Adrenal gland (tissue), 12 donors: Measurements from ENCODE around the gene FBXO28. TPM values are rescaled to one million over a fixed set of nuclear protein-coding genes. Genes with fewer than 3 reads are reported as not detected.
A peak's percentile ranks its signal among the peaks of the same experiment; 100 is the strongest.

Experiments used
- DNase-seq, 7 donors: peaks; one replicate each; pipeline ENCODE4 v3.0.0-alpha.2; 2019 to 2020
- H3K27ac ChIP-seq, 5 donors: fragments of 200-600 bp; sonication (generic) in 4 of 5; 1 replicate in 3 of 5; 2 replicates in 2 of 5; pipeline versions ENCODE4 v1.5.1 to v1.8.0; 2016 to 2020; ENCODE audit warnings: mild to moderate bottlenecking in 1 of 5
- H3K27me3 ChIP-seq: fragments of 200-600 bp; 2 replicates; pipeline ENCODE4 v1.8.0; 2021
- H3K36me3 ChIP-seq, 2 donors: fragments of 200-600 bp; replicated peaks in 1 of 2; 1 replicate in 1 of 2; 2 replicates in 1 of 2; pipeline versions ENCODE4 v1.5.1 to v1.8.0; 2018 to 2022
- H3K4me1 ChIP-seq, 2 donors: fragments of 200-600 bp; replicated peaks in 1 of 2; 1 replicate in 1 of 2; 2 replicates in 1 of 2; pipeline versions ENCODE4 v1.5.1 to v1.8.0; 2018 to 2021
- H3K4me3 ChIP-seq, 4 donors: fragments of 200-600 bp; sonication (generic) in 3 of 4; one replicate each; pipeline ENCODE4 v1.5.1; 2016 to 2018
- H3K9me3 ChIP-seq, 3 donors: fragments of 200-600 bp; sonication (generic) in 1 of 3; replicated peaks in 1 of 3; 1 replicate in 2 of 3; 2 replicates in 1 of 3; pipeline versions ENCODE4 v1.5.1 to v1.8.0; 2016 to 2021
- CTCF ChIP-seq, 6 experiments: fragments of 450-650 bp in 4 of 6; fragments of 200-600 bp in 2 of 6; sonication (generic) in 1 of 6; IDR thresholded peaks; 1 replicate in 5 of 6; 2 replicates in 1 of 6; pipeline versions ENCODE4 v1.5.1 to v1.8.0; 2016 to 2021; ENCODE audit warnings: antibody characterized with exemption in 6 of 6, mild to moderate bottlenecking in 2 of 6, moderate library complexity in 1 of 6
- POLR2A ChIP-seq, 2 donors: fragments of 450-650 bp; IDR thresholded peaks; one replicate each; pipeline ENCODE4 v1.6.1; 2017; ENCODE audit warnings: antibody characterized with exemption in 2 of 2, mild to moderate bottlenecking in 2 of 2, moderate library complexity in 1 of 2
- WGBS, 4 donors: extraction: QIAGEN DNeasy Blood & Tissue Kit in 2 of 4; methylation state at CpG; one replicate each; pipeline versions ENCODE4 v1.1.5 to v1.1.7; 2013 to 2017; 5-methylcytosine and 5-hydroxymethylcytosine counted together
- intact Hi-C, 2 donors: fragments of 100-400 bp; cut with DNase I; formaldehyde crosslinking; loops; one replicate each; pipeline versions ENCODE4 v1.14.1 to v1.15.0; 2022 to 2023
- polyA plus RNA-seq, 3 donors: library from polyadenylated mRNA; stranded (reverse); fragments of 200-250 nt in 2 of 3; fragments of 350-450 nt in 1 of 3; fragmentation: Illumina TruSeq in 1 of 3; extraction: RNeasy Lipid Tissue Mini Kit (QIAGEN cat#74804) in 1 of 3; gene quantifications; one replicate each; pipeline ENCODE4 v1.2.3, GENCODE V29; 2013 to 2014
- total RNA-seq, 9 donors: library from RNA; depleted of rRNA in 4 of 9; stranded (reverse); fragments of >200 nt in 4 of 9; fragments of 120-200 nt in 1 of 9; fragmentation: NEBNext Ultra II Directional in 1 of 9; extraction: Animal tissue kit (Norgen Biotek cat#: 25700) in 1 of 9; gene quantifications; one replicate each; pipeline versions ENCODE4 v1.1.0 to v1.2.4, GENCODE V29; 2013 to 2023
- donor health status: healthy with polysubstance abuse.
- donor health status: Bipolar disorder and iron deficiency.
- donor health status: DM: yes; HTN: yes; CAD: no.
- donor health status: DM: no; HTN: no; CAD: no.
- donor health status: DM: no; HTN: no; CAD: no.
- donor health status: DM: yes; HTN: yes; CAD: no.

Gene FBXO28
- total and polyA plus RNA-seq, 12 donors, result 7.0 to 39.1 (median 23.9) TPM

- TF ChIP-seq CTCF (IDR thresholded peaks at IDR 0.05) (no peak), POLR2A (IDR thresholded peaks at IDR 0.05) (no peak)
- intact Hi-C loops, result no loop called here
- Histone ChIP-seq H3K27ac (no peak overlapping the region), H3K4me1 (peaks cover 7 to 23% of the 10 kb centered on the region in 2 donors), H3K4me3 (no peak overlapping the region), H3K9me3 (no peaks in the 10 kb centered on the region), H3K36me3 (no peaks in the 10 kb centered on the region), H3K27me3 (no peaks in the 10 kb centered on the region)
- WGBS, 4 donors, result 83 to 93% (median 86%) methylated on average over 2 of the region's 2 CpGs
- DNase-seq, result no peak
Measured at GRCh38 chr1:224199679-224200078, 85.8 kb downstream of the FBXO28 start.

GRCh38 chr1:224201383-224201782 is 87.5 kb downstream of the FBXO28 start:
- H3K27ac ChIP-seq, result no peak overlapping the region
- H3K9me3 ChIP-seq, result no peaks in the 10 kb centered on the region
- TF ChIP-seq POLR2A (IDR thresholded peaks at IDR 0.05) (no peak), CTCF (IDR thresholded peaks at IDR 0.05) (no peak)
- DNase-seq, result no peak
- H3K27me3 ChIP-seq, result no peaks in the 10 kb centered on the region
- H3K4me1 ChIP-seq, result peaks cover 3 to 23% of the 10 kb centered on the region in 2 donors
- H3K4me3 ChIP-seq, result no peak overlapping the region
- WGBS, 4 donors, result 84 to 89% (median 86%) methylated on average over 5 of the region's 5 CpGs
- intact Hi-C loops, result no loop called here
- H3K36me3 ChIP-seq, result no peaks in the 10 kb centered on the region

GRCh38 chr1:224201853-224202252 is 87.9 kb downstream of the FBXO28 start:
- DNase-seq, result no peak
- no peaks in the 10 kb centered on the region for H3K9me3 ChIP-seq
- no peak overlapping the region for H3K27ac ChIP-seq
- H3K36me3 ChIP-seq, result no peaks in the 10 kb centered on the region
- no peaks in the 10 kb centered on the region for H3K27me3 ChIP-seq
- WGBS, 4 donors, result 91 to 96% (median 94%) methylated on average over 4 of the region's 4 CpGs
- TF ChIP-seq POLR2A (IDR thresholded peaks at IDR 0.05) (no peak), CTCF (IDR thresholded peaks at IDR 0.05) (no peak)
- H3K4me1 ChIP-seq, result peaks cover 3 to 19% of the 10 kb centered on the region in 2 donors
- no peak overlapping the region for H3K4me3 ChIP-seq
- intact Hi-C loops, result no loop called here

- Histone ChIP-seq H3K4me3 (no peak overlapping the region), H3K27ac (no peak overlapping the region), H3K27me3 (no peaks in the 10 kb centered on the region), H3K36me3 (no peaks in the 10 kb centered on the region), H3K4me1 (peaks cover 3 to 18% of the 10 kb centered on the region in 2 donors), H3K9me3 (no peaks in the 10 kb centered on the region)
- peak; percentile 24 to 67 (median 46) for DNase-seq
- TF ChIP-seq POLR2A (IDR thresholded peaks at IDR 0.05), result no peak
- no peak for TF ChIP-seq CTCF (IDR thresholded peaks at IDR 0.05)
- intact Hi-C loops, result no loop called here
- 48 to 63% (median 60%) methylated on average over 4 to 8 of the region's 8 CpGs for WGBS, 4 donors
Measured at GRCh38 chr1:224203243-224204016, 89.5 kb downstream of the FBXO28 start.
